GM12864 (cell line): ENCODE results near the gene FAM83E.

ENCODE experiments used
- DNase-seq: peaks from one replicate; pipeline ENCODE4 v3.0.0-alpha.2; 2011; ENCODE audit warnings: low read depth
- H3K4me3 ChIP-seq: 2 replicates; pipeline ENCODE4 v1.5.1; 2011; ENCODE audit warnings: mild to moderate bottlenecking, low read depth, low read length, control low read depth
- TF ChIP-seq, protein P1 (sequence below): IDR thresholded peaks from 2 replicates; pipeline ENCODE4 v1.5.1; 2011; ENCODE audit warnings: low read depth, mild to moderate bottlenecking, moderate library complexity, low read length, control low read depth, inconsistent platforms; ENCODE audit errors: missing control alignments

Gene FAM83E

DNA sequence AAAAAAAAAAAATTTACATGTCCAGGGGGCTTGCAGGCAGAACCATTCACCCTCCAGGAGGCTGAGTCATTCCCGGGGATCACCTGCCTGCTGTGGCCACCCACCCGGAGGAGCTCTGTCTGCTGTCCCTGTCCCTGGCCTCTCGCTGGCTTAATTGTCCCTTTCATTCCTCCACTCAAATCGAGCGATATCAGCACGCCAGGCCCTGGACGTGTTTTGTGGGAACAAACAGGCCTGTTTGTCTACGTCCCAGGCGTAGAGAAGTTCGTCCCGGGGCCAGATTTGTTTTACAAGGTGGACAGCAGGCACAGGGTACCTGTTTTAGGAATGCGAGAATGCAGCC lies 41.7 kb downstream of the FAM83E start:
- no peak overlapping the region for H3K4me3 ChIP-seq
- no peak for DNase-seq
- TF ChIP-seq, protein P1, sequence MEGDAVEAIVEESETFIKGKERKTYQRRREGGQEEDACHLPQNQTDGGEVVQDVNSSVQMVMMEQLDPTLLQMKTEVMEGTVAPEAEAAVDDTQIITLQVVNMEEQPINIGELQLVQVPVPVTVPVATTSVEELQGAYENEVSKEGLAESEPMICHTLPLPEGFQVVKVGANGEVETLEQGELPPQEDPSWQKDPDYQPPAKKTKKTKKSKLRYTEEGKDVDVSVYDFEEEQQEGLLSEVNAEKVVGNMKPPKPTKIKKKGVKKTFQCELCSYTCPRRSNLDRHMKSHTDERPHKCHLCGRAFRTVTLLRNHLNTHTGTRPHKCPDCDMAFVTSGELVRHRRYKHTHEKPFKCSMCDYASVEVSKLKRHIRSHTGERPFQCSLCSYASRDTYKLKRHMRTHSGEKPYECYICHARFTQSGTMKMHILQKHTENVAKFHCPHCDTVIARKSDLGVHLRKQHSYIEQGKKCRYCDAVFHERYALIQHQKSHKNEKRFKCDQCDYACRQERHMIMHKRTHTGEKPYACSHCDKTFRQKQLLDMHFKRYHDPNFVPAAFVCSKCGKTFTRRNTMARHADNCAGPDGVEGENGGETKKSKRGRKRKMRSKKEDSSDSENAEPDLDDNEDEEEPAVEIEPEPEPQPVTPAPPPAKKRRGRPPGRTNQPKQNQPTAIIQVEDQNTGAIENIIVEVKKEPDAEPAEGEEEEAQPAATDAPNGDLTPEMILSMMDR, result no peak

DNA sequence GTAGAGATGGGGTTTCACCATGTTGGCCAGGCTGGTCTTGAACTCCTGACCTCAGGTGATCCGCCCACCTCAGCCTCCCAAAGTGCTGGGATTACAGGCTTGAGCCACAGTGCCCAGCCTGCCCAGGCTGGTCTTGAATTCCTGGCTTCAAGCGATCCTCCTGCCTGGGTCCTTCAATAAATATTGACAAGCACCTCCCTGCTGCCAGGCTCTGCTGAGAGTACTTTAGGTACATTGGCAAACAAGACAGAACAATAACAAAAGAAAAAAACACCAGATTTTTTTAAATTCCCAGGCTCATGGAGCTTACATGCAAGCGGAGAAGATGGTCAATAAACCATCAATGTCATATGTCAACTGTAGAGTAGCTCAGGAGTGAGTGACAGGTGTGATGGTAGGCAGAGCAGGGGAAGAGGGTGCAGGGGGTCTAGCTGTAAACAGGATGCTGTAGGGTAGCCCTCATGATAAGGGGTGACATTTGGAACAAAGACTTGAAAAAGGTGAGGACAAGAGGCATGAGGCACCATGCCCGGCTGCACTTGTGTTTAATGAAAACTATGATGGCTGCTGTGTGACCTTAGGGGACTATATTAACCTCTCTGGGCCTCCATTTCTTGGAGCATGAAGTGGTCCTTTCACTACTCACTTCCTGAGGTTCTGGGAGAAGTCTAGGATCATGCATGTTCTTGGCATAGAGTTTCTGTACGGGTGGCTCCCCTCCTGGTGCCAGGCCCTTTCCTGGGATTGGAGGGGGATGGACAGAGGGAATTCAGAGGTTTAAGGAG lies 43.3 kb downstream of the FAM83E start:
- H3K4me3 ChIP-seq, result no peak overlapping the region
- no peak for DNase-seq
- TF ChIP-seq, protein P1, result no peak

DNA sequence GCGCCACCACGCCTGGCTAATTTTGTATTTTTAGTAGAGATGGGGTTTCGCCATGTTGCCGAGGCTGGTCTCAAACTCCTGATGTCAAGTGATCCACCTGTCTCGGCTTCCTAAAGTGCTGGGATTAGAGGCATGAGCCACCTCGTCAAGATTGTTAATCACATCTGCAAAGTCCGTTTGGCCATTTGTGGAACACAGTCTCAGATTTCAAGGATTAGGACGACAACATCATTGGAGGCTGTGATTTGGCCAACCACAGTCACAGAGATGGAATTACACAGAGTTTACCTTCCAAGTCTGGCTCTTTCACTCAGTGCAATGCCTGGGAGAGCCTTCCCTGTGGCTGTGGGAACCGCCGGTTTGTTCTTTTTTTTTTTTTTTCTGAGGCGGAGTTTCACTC lies 45.1 kb downstream of the FAM83E start:
- no peak overlapping the region for H3K4me3 ChIP-seq
- TF ChIP-seq, protein P1, result no peak
- DNase-seq, result no peak

DNA sequence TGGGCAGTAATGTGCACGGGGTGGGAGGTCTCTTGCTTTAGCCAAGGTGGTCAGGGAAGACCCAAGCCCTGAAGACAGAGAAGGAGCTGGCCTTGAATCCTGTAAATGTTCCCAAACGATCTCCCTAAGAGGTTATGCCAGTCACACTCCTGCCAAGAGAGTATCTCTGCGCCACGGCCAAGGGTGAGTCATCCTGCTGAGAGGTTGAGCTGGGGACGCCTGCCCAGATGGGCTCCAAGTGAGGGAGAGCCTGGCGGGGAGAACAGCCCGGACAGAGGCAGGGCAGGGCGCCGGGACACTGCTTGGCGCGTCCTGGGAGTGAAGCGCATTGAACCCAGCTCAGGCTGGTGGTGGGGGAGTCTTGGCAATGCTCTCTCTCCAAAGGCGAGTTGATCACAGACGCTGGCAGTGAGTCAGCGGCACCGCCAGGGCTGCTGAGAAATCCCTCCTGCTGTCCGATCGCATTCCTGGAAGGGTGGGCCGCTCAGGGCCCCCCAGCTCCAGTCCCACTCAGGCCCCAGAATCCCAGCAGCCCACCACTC lies 46.5 kb downstream of the FAM83E start:
- DNase-seq, result no peak
- TF ChIP-seq, protein P1, result no peak
- H3K4me3 ChIP-seq, result no peak overlapping the region

DNA sequence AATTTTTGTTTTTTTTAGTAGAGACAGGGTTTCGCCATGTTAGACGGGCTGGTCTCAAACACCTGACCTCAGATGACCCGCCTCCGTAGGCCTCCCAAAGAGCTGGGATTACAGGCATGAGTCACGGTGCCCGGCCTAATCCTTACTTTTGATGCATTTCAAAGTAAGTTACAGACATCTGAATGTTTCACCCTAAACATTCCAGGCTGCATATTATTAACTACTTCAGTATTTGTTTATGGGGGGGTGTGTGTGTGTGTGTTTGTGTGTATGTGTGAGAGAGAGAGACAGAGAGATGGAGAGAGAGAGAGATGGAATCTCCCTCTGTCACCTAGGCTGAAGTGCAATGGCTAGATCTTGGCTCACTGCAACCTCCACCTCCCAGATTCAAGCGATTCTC lies 49.8 kb downstream of the FAM83E start:
- no peak for DNase-seq
- TF ChIP-seq, protein P1, result no peak
- no peak overlapping the region for H3K4me3 ChIP-seq
